ENCODE measurements around the gene PLIN4. TPM values are rescaled to one million over a fixed set of nuclear protein-coding genes. Genes with fewer than 3 reads are reported as not detected.

The PLIN4 gene
- total RNA-seq, 1 experiment from 2014 or later: not detected

- Histone ChIP-seq H3K4me3 (ENCODE audit: low read length) (no peak overlapping the region), H3K4me1 (ENCODE audit: low read length) (no peaks in the 10 kb centered on the region)
- no peak for DNase-seq
These were observed 732 bp downstream of the PLIN4 start for GRCh38 chr19:4517451-4518057.

DNA sequence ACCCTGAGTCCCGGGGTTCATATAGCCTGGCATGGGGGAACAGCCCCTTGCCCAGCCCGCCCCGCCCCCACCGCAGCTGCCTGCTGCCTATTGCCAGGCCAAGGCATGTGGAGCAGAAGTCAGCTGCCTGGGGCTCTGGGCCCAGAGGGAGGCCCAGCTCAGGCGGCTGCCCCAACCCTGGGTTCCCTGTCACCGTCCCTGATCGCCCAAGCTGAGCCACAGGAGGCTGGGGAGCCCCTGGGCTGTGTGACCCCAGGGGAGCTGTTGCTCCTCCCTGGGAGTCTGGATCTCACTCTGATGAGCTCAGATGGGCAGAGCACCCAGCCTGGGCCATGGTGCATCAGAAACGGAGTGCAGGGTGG is 1.4 kb downstream of the PLIN4 start:
- H3K79me2 ChIP-seq (ENCODE audit: low read length): no peaks in the 10 kb centered on the region
- no peak overlapping the region for H3K27ac ChIP-seq (ENCODE audit: low read length)
- H4K20me1 ChIP-seq (ENCODE audit: insufficient read depth, low read depth, low read length): no peaks in the 10 kb centered on the region
- H3K4me1 ChIP-seq (ENCODE audit: low read length): no peaks in the 10 kb centered on the region
- H3K4me3 ChIP-seq (ENCODE audit: low read length): no peak overlapping the region
- no peak overlapping the region for H3K4me2 ChIP-seq (ENCODE audit: low read depth, low read length, poor library complexity, severe bottlenecking)
- no peak for DNase-seq
- H2AFZ ChIP-seq (ENCODE audit: low read length): no peak overlapping the region
- H3K36me3 ChIP-seq (ENCODE audit: insufficient read depth, low read length): no peaks in the 10 kb centered on the region
- no peak overlapping the region for H3K9ac ChIP-seq (ENCODE audit: low read length)
- H3K9me2 ChIP-seq (replicated peaks; ENCODE audit: insufficient read depth, low read length): no peaks in the 10 kb centered on the region
- no peaks in the 10 kb centered on the region for H3K27me3 ChIP-seq (ENCODE audit: low read length)
- H3K9me3 ChIP-seq (ENCODE audit: low read length): no peaks in the 10 kb centered on the region

More at GRCh38 chr19:4517451-4518057, 732 bp downstream of the PLIN4 start:
- Histone ChIP-seq H3K36me3 (ENCODE audit: insufficient read depth, low read length) (no peaks in the 10 kb centered on the region), H3K9ac (ENCODE audit: low read length) (no peak overlapping the region), H3K27ac (ENCODE audit: low read length) (no peak overlapping the region), H3K9me2 (replicated peaks; ENCODE audit: insufficient read depth, low read length) (no peaks in the 10 kb centered on the region), H4K20me1 (ENCODE audit: insufficient read depth, low read depth, low read length) (no peaks in the 10 kb centered on the region), H3K9me3 (ENCODE audit: low read length) (no peaks in the 10 kb centered on the region), H3K27me3 (ENCODE audit: low read length) (no peaks in the 10 kb centered on the region), H3K79me2 (ENCODE audit: low read length) (no peaks in the 10 kb centered on the region), H2AFZ (ENCODE audit: low read length) (no peak overlapping the region), H3K4me2 (ENCODE audit: low read depth, low read length, poor library complexity, severe bottlenecking) (no peak overlapping the region)

- Histone ChIP-seq H3K9me2 (replicated peaks; ENCODE audit: insufficient read depth, low read length) (no peaks in the 10 kb centered on the region), H3K9ac (ENCODE audit: low read length) (no peak overlapping the region), H3K4me2 (ENCODE audit: low read depth, low read length, poor library complexity, severe bottlenecking) (no peak overlapping the region), H3K27me3 (ENCODE audit: low read length) (no peaks in the 10 kb centered on the region), H3K36me3 (ENCODE audit: insufficient read depth, low read length) (no peaks in the 10 kb centered on the region), H2AFZ (ENCODE audit: low read length) (no peak overlapping the region), H3K4me3 (ENCODE audit: low read length) (no peak overlapping the region), H3K4me1 (ENCODE audit: low read length) (no peaks in the 10 kb centered on the region), H4K20me1 (ENCODE audit: insufficient read depth, low read depth, low read length) (no peaks in the 10 kb centered on the region), H3K27ac (ENCODE audit: low read length) (no peak overlapping the region), H3K79me2 (ENCODE audit: low read length) (no peaks in the 10 kb centered on the region), H3K9me3 (ENCODE audit: low read length) (no peaks in the 10 kb centered on the region)
- no peak for DNase-seq
These were observed 1.9 kb downstream of the PLIN4 start for GRCh38 chr19:4516199-4516938.

- H3K4me2 ChIP-seq (ENCODE audit: low read depth, low read length, poor library complexity, severe bottlenecking): no peak overlapping the region
- H3K9ac ChIP-seq (ENCODE audit: low read length): no peak overlapping the region
- H4K20me1 ChIP-seq (ENCODE audit: insufficient read depth, low read depth, low read length): no peaks in the 10 kb centered on the region
- no peak overlapping the region for H3K4me3 ChIP-seq (ENCODE audit: low read length)
- H3K79me2 ChIP-seq (ENCODE audit: low read length): no peaks in the 10 kb centered on the region
- H3K36me3 ChIP-seq (ENCODE audit: insufficient read depth, low read length): no peaks in the 10 kb centered on the region
- no peaks in the 10 kb centered on the region for H3K9me3 ChIP-seq (ENCODE audit: low read length)
- no peaks in the 10 kb centered on the region for H3K4me1 ChIP-seq (ENCODE audit: low read length)
- H3K27me3 ChIP-seq (ENCODE audit: low read length): no peaks in the 10 kb centered on the region
- H3K27ac ChIP-seq (ENCODE audit: low read length): no peak overlapping the region
- H2AFZ ChIP-seq (ENCODE audit: low read length): no peak overlapping the region
- no peak for DNase-seq
- no peaks in the 10 kb centered on the region for H3K9me2 ChIP-seq (replicated peaks; ENCODE audit: insufficient read depth, low read length)
These were observed 2.6 kb downstream of the PLIN4 start for GRCh38 chr19:4515732-4516131.

DNA sequence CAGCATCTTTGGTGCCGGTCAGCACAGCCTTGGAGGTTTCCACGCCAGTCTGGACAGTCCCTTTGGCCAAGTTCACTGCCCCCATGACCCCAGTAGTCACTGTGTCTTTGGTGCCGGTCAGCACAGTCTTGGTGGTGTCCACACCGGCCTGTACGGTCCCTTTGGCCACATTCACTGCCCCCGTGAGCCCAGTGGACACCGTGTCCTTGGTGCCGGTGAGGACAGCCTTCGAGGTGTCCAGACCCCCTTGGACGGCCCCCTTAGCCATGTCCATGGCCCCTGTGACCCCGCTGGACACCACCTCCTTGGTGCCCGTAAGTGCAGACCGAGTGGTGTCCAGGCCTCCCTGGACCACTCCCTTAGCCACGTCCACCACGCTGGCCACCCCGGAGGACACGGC is 5.0 kb downstream of the PLIN4 start:
- no peak overlapping the region for H3K4me3 ChIP-seq (ENCODE audit: low read length)
- no peak overlapping the region for H3K4me2 ChIP-seq (ENCODE audit: low read depth, low read length, poor library complexity, severe bottlenecking)
- no peak overlapping the region for H2AFZ ChIP-seq (ENCODE audit: low read length)
- H4K20me1 ChIP-seq (ENCODE audit: insufficient read depth, low read depth, low read length): no peaks in the 10 kb centered on the region
- no peak overlapping the region for H3K27ac ChIP-seq (ENCODE audit: low read length)
- no peaks in the 10 kb centered on the region for H3K9me3 ChIP-seq (ENCODE audit: low read length)
- H3K36me3 ChIP-seq (ENCODE audit: insufficient read depth, low read length): no peaks in the 10 kb centered on the region
- H3K9ac ChIP-seq (ENCODE audit: low read length): no peak overlapping the region
- H3K27me3 ChIP-seq (ENCODE audit: low read length): no peaks in the 10 kb centered on the region
- no peak for DNase-seq
- H3K4me1 ChIP-seq (ENCODE audit: low read length): no peaks in the 10 kb centered on the region
- H3K79me2 ChIP-seq (ENCODE audit: low read length): no peaks in the 10 kb centered on the region
- no peaks in the 10 kb centered on the region for H3K9me2 ChIP-seq (replicated peaks; ENCODE audit: insufficient read depth, low read length)

- Histone ChIP-seq H3K4me1 (ENCODE audit: low read length) (no peaks in the 10 kb centered on the region), H3K27me3 (ENCODE audit: low read length) (no peaks in the 10 kb centered on the region), H3K27ac (ENCODE audit: low read length) (no peak overlapping the region), H3K4me2 (ENCODE audit: low read depth, low read length, poor library complexity, severe bottlenecking) (no peak overlapping the region), H3K9me3 (ENCODE audit: low read length) (no peaks in the 10 kb centered on the region), H3K36me3 (ENCODE audit: insufficient read depth, low read length) (no peaks in the 10 kb centered on the region), H3K9ac (ENCODE audit: low read length) (no peak overlapping the region), H3K9me2 (replicated peaks; ENCODE audit: insufficient read depth, low read length) (no peaks in the 10 kb centered on the region), H4K20me1 (ENCODE audit: insufficient read depth, low read depth, low read length) (no peaks in the 10 kb centered on the region), H3K4me3 (ENCODE audit: low read length) (no peak overlapping the region), H2AFZ (ENCODE audit: low read length) (no peak overlapping the region), H3K79me2 (ENCODE audit: low read length) (no peaks in the 10 kb centered on the region)
- no peak for DNase-seq
These were observed 6.2 kb downstream of the PLIN4 start for GRCh38 chr19:4512070-4512469.

GRCh38 chr19:4511300-4512054 is 6.8 kb downstream of the PLIN4 start:
- Histone ChIP-seq H2AFZ (ENCODE audit: low read length) (no peak overlapping the region), H3K9me3 (ENCODE audit: low read length) (no peaks in the 10 kb centered on the region), H4K20me1 (ENCODE audit: insufficient read depth, low read depth, low read length) (no peaks in the 10 kb centered on the region), H3K9me2 (replicated peaks; ENCODE audit: insufficient read depth, low read length) (no peaks in the 10 kb centered on the region), H3K4me1 (ENCODE audit: low read length) (no peaks in the 10 kb centered on the region), H3K27me3 (ENCODE audit: low read length) (no peaks in the 10 kb centered on the region), H3K9ac (ENCODE audit: low read length) (no peak overlapping the region), H3K79me2 (ENCODE audit: low read length) (no peaks in the 10 kb centered on the region), H3K36me3 (ENCODE audit: insufficient read depth, low read length) (no peaks in the 10 kb centered on the region), H3K4me2 (ENCODE audit: low read depth, low read length, poor library complexity, severe bottlenecking) (no peak overlapping the region), H3K4me3 (ENCODE audit: low read length) (no peak overlapping the region), H3K27ac (ENCODE audit: low read length) (no peak overlapping the region)
- DNase-seq: no peak

DNA sequence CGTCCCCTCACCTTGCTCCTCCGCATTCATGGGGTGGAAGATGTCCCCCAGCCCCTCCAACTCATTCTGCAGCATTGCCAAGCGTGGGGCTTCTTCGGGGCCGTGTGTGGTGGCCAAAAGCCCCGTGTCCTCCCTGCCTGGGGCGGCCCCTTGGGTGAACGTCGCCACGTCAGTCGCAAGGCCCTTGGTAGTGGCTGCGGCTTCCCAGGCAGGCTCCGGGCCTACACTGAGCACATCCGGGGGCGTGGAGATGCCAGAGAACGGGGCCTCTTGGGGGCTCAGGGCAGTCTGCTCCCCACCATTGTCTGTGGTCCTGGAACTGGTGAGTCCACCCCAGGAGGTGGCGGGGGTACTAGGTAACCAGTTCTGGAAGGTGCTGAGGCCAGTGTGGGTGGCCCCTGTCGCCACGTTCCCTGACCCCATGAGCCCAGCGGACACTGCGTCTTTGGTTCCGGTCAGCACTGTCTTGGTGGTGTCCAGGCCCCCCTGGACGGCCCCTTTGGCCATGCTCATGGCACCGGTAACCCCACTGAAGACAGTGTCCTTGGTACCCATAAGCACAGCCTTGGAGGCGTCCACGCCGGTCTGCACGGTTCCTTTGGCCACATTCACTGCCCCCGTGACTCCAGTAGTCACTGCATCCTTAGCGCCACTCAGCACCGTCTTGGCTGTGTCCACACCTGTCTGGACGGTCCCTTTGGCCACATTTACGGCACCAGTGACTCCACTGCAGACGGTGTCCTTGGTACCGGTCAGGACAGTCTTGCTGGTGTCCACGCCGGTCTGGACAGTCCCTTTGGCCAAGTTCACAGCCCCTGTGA is 7.6 kb downstream of the PLIN4 start:
- H3K9ac ChIP-seq (ENCODE audit: low read length): no peak overlapping the region
- H3K27me3 ChIP-seq (ENCODE audit: low read length): no peaks in the 10 kb centered on the region
- no peaks in the 10 kb centered on the region for H3K36me3 ChIP-seq (ENCODE audit: insufficient read depth, low read length)
- H3K27ac ChIP-seq (ENCODE audit: low read length): no peak overlapping the region
- H3K4me1 ChIP-seq (ENCODE audit: low read length): no peaks in the 10 kb centered on the region
- H3K4me2 ChIP-seq (ENCODE audit: low read depth, low read length, poor library complexity, severe bottlenecking): no peak overlapping the region
- no peaks in the 10 kb centered on the region for H3K9me3 ChIP-seq (ENCODE audit: low read length)
- H3K79me2 ChIP-seq (ENCODE audit: low read length): no peaks in the 10 kb centered on the region
- no peak overlapping the region for H3K4me3 ChIP-seq (ENCODE audit: low read length)
- DNase-seq: no peak
- no peaks in the 10 kb centered on the region for H3K9me2 ChIP-seq (replicated peaks; ENCODE audit: insufficient read depth, low read length)
- H2AFZ ChIP-seq (ENCODE audit: low read length): no peak overlapping the region
- H4K20me1 ChIP-seq (ENCODE audit: insufficient read depth, low read depth, low read length): no peaks in the 10 kb centered on the region

All from Karpas-422 (cell line).